Loucy (cell line): ENCODE data around the gene FBRSL1.

Source experiments
- EZH2phosphoT487 ChIP-seq: fragments of 200-600 bp; IDR thresholded peaks from 2 replicates; pipeline ENCODE4 v1.6.1; 2018; ENCODE audit warnings: antibody characterized with exemption, mild to moderate bottlenecking, moderate library complexity, borderline replicate concordance
- TF ChIP-seq, protein P1 (sequence below): fragments of 200-600 bp; sonication (generic); conservative IDR thresholded peaks from 2 replicates; pipeline ENCODE4 v1.5.1; 2014; ENCODE audit warnings: mild to moderate bottlenecking, antibody characterized with exemption, low read length

DNA sequence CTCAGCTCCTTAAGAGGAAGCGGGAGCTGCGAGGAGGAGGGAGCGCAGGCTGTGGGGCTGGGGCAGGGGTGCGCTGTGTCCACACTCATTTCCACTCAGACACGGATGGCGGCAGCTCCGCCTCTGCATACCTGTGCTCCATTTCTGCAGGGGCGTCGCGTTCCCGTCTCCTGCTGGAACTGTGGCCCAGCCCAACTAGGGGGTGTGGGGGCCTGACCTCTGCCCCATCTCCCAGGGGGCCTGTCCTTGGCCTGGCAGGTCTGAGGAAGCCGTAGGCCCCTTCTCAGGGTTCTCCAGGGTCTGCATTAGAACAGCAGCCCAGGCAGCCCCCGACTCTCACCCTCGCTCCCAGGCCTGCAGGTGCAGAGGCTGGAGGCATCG lies 31.2 kb downstream of the FBRSL1 start:
- TF ChIP-seq, protein P1, sequence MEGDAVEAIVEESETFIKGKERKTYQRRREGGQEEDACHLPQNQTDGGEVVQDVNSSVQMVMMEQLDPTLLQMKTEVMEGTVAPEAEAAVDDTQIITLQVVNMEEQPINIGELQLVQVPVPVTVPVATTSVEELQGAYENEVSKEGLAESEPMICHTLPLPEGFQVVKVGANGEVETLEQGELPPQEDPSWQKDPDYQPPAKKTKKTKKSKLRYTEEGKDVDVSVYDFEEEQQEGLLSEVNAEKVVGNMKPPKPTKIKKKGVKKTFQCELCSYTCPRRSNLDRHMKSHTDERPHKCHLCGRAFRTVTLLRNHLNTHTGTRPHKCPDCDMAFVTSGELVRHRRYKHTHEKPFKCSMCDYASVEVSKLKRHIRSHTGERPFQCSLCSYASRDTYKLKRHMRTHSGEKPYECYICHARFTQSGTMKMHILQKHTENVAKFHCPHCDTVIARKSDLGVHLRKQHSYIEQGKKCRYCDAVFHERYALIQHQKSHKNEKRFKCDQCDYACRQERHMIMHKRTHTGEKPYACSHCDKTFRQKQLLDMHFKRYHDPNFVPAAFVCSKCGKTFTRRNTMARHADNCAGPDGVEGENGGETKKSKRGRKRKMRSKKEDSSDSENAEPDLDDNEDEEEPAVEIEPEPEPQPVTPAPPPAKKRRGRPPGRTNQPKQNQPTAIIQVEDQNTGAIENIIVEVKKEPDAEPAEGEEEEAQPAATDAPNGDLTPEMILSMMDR: no peak
- TF ChIP-seq EZH2phosphoT487: no peak
